NAMALWA (cell line): ENCODE measurements around the gene FGGY.

Source experiments
- DNase-seq: peaks from one replicate; pipeline ENCODE4 v3.0.0-alpha.2; 2015; ENCODE audit warnings: low spot score

Gene FGGY

DNA sequence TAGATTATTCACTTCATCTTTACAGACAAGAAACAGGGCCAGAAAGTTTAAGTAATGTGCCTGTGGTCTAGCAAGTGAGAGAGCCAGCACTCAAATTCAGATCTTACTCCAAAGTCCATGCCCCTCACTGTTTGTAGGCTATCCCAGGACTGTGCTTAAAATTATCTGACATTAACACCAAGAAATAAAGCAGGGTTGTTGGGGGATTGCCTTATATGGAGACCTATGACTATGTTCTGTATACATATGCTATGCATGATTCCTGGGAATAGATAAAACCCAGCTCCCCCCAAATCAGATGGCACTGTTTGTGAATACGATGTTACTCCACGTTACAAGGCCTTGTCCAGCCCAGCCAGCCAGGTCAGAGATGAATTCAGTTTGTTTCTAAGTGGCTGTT, 386.3 kb downstream of the FGGY start:
- no peak for DNase-seq

DNA sequence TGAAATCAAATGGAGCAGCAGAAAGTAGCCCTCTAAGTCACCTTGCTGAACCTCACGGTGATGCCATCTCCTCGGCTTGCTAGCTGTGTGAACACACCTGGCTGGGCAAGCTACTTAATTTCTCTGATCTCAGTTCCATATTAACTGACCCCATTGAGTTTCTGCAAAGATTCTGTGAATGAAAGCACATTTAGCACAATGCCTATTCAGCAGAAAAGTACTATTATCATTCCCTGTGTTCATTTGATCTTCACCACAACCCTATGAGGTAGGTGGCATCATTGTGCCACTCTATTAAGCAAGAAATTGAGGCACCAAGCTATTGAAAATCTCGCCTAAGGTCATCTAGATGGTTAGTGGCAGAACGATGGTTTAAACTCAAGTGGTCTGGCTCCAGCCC, 387.8 kb downstream of the FGGY start:
- DNase-seq: no peak

- DNase-seq: no peak
These were observed 388.2 kb downstream of the FGGY start for GRCh38 chr1:59685101-59685500.

DNA sequence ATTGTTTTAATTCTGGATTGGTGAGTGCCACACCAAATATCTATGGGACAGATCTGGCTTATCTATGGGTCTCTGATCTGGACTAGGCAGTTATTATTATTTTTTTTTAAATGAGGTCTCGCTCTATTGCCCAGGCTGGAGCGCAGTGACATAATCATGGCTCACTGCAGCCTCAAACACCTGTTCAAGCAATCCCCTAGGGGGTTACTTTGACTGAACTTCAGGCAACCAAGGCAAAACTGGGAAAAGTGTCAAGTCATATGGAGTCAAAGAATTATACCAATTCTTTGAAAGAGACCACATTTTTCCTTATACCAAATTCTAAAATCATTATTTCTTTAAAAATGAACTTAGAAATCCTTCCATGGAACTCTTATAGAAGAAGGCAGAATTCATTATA, 388.8 kb downstream of the FGGY start:
- no peak for DNase-seq

DNA sequence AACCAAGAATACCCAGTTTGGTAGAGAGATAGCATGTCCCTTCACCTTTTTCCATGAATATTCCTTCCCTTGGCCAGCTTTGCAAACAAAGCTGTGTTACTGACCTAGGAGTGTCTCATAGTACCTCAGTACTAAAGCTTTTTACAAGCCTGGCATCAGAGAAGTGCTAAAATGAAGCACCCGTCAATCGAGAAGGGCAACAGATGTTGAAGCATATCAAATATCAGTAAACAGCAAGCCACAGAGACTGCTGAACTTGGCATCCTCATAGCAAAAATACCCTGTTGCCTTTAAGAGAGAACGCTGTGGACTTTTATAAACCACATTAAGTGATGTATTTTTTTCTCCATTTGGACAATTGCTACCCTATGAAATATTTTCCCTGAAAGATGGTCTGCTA, 389.3 kb downstream of the FGGY start:
- no peak for DNase-seq

DNA sequence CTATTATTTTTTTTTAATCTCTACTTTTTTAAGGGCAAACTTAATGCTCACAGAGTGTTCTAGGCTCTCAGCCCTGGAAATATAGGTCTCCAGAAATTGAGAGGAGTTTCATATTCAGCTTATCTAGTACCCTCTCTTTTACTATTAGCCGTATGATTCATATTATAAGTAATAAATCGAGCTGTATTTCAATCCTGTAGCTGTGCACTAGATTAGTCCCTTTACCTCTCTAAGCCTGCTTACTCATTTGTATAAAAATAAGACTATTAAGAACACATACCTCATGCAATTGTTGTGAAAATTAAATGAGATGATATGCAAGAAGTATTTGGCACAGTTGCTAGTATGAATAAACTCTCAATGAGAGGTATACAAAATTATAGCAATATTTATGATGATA, 389.7 kb downstream of the FGGY start:
- DNase-seq: no peak

- no peak for DNase-seq
These were observed 390.2 kb downstream of the FGGY start for GRCh38 chr1:59687081-59687480.

- no peak for DNase-seq
These were observed 392.1 kb downstream of the FGGY start for GRCh38 chr1:59688976-59689375.

GRCh38 chr1:59689730-59690129, 392.8 kb downstream of the FGGY start:
- no peak for DNase-seq

- DNase-seq: no peak
These were observed 393.5 kb downstream of the FGGY start for GRCh38 chr1:59690171-59690930.

GRCh38 chr1:59691261-59691660, 394.4 kb downstream of the FGGY start:
- DNase-seq: no peak

DNA sequence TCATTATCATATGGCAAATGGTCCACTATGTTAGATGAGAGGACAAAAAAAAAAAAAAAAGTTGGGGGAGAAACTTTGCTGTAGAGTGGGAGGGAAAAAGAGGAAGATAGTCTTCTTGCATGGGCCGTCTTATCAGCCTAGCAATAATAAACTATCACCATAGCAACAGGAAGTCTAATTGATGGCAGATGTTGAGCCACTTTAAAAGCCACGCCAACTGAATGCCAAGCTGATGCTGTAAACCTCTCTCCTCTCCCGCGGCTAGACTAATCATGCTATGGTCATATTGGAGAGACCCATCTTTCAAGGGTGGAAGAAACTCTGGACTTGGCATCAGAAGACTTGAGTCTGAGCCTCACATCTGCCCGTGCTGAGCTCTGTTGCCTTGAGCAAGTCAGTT, 395.7 kb downstream of the FGGY start:
- peak; percentile 31 for DNase-seq

DNA sequence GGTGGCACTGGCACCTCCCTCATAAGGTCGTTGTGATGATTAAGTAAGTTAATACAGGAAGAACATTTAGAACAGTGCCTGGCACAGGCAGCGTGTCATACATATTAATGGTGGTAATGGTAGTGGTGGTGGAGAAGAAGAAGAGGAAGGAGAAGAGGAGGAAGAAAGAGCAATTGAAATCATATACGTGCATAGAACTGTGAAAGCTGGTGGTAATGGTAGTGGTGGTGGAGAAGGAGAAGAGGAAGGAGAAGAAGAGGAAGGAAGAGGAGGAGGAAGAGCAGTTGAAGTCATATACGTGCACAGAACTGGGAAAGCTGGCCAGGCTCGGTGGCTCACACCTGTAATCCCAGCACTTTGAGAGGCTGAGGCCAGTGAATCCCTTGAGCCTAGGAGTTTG, 396.5 kb downstream of the FGGY start:
- no peak for DNase-seq

- no peak for DNase-seq
These were observed 398.4 kb downstream of the FGGY start for GRCh38 chr1:59695252-59695651.

DNA sequence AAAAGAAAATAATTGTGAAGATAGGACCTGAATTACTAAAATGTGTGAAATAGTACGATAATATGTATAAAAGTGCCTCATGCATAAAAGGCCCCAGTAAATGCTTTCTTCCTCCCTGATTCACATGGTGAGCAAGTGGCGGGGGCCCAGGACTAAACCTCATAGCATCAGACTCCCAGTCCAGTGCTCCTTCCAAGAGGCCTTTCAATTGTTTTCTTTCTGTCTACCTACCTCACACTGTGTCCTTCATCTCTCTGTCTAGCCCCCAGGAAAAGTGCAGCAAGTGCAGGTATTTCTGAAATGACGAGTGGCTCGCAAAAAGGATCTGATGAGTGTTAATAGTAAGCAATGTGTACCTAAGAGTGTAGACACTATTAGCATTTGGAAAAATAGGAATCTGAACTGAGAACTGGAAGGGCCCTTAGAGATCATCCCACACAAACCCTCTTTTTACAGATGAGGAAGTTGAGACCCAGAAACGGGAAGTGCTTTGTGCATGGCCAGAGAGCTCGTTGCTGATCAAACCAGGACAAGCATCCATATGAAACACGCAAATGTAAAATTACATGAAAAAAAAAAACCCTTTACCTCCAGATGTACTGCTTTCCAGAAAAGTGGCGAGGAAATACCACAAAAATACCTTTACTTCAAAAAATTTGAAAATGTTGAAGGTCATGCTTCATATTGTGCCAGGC, 399.7 kb downstream of the FGGY start:
- DNase-seq: peak; percentile 13

DNA sequence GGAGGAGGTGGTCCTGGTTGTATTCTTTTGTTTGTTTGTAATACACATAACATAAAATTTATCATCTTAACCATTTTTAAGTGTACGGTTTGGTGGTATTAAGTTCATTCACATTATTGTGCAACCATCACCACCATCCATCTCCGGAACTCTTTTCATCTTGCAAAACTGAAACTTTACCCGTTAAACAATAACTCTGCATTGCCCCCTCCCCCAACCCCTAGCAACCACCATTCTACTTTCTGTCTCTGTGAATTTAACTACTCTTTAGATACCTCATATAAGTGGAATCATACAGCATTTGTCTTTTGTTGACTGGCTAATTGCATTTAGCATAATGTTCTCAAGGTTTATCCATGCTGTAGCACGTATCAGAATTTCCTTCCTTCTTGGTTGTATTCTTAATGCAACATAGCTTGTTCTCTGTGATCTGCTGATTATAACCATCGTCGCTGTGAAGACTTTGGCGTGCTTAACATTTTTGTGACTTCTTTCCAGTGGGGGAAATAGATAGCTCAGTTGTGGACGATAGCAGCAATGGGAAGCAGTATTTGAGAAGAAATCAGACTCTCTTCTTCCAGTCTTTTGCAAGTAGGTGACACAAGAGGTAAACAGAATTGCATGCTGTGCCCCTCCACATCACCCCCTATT, 400.4 kb downstream of the FGGY start:
- no peak for DNase-seq

- no peak for DNase-seq
These were observed 401.5 kb downstream of the FGGY start for GRCh38 chr1:59698386-59698785.

- peak; percentile 65 for DNase-seq
These were observed 402.4 kb downstream of the FGGY start for GRCh38 chr1:59699227-59699847.

DNA sequence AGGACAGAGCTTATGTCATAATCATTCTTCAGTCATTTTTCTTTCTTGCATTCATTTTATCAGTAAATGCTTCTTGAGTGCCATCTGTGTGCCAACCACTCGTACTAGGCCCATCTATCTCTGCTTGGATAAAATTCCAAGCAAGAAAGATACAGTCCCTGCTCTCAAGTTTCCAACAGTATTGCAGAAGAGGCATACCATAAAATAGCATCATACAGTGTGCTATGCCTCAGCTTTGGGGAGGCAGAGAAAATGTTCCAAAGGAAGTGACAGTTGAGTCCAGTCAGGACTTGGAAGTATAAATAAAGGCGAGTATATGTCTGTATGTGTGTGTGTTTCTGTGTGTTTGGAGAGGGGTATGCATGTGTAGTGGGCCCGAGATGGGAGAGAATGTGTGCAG, 404.5 kb downstream of the FGGY start:
- DNase-seq: no peak

- no peak for DNase-seq
These were observed 406.5 kb downstream of the FGGY start for GRCh38 chr1:59703226-59703917.

DNA sequence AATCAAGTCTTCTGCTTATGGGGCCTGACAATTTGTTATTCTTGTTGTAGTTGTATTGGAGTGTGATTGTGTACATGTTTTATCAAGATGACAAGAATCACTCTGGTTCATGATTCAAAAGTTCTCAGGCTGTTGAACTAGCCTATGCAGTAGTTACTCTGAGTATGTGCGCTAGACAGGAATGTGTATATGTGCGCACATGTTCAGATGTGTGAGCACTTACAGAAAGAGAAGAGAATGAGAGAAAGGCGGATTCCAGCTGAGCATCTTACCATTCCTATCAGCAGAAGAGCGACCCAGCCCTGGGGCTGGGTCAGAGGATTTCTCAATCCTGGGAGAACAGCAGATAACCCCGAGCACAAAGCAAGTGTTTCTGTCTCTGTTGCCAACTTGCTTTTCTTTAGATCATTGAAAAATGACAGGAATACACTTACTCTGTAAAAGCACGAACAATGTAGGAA, 407.1 kb downstream of the FGGY start:
- no peak for DNase-seq

DNA sequence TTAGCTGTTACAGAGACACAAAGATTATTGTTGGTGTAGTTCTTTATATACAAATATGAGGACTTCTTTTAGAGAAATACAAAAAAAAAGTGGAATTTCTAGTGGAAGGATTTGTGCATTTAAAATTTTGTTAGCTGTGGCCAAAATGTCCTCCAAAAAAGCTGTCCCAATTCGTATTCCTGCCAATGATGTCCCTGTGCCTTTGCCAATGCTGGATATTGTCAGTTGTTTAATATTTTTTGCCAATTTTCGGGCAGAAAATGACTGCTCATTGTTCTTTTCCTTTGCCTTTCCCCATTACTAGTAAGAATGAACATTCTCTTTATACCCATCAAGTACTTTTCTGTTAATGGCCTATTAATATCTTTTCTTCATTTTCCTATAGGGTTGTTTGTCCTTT, 407.8 kb downstream of the FGGY start:
- DNase-seq: no peak
